MG63 (cell line): ENCODE data around the gene DCAF6. TPM values are rescaled to one million over a fixed set of nuclear protein-coding genes. Genes with fewer than 3 reads are reported as not detected.
A peak's percentile ranks its signal among the peaks of the same experiment; 100 is the strongest.

Experiments used
- DNase-seq: peaks from one replicate; pipeline ENCODE4 v3.0.0-alpha.2; 2020
- H3K27me3 ChIP-seq: fragments of 250-450 bp; sonication (Bioruptor Pico); 2 replicates; pipeline ENCODE4 v1.5.1; 2020; ENCODE audit warnings: mild to moderate bottlenecking, moderate library complexity
- H3K36me3 ChIP-seq: fragments of 250-450 bp; sonication (Bioruptor Pico); 2 replicates; pipeline ENCODE4 v1.5.1; 2020; ENCODE audit warnings: mild to moderate bottlenecking, moderate library complexity
- H3K4me3 ChIP-seq: fragments of 250-450 bp; sonication (Bioruptor Pico); 2 replicates; pipeline ENCODE4 v1.5.1; 2020; ENCODE audit warnings: mild to moderate bottlenecking, moderate library complexity
- H3K9me3 ChIP-seq: fragments of 250-450 bp; sonication (Bioruptor Pico); 2 replicates; pipeline ENCODE4 v1.5.1; 2020; ENCODE audit warnings: mild to moderate bottlenecking, moderate library complexity
- total RNA-seq: library from RNA; depleted of rRNA; stranded (reverse); fragments of >200 nt; shearing (Covaris generic); gene quantifications from 2 replicates; pipeline ENCODE4 v1.2.3, GENCODE V29; 2014; ENCODE audit warnings: low replicate concordance

DCAF6 gene
- total RNA-seq, 1 experiment from 2014 or later, result 70.1 TPM

DNA sequence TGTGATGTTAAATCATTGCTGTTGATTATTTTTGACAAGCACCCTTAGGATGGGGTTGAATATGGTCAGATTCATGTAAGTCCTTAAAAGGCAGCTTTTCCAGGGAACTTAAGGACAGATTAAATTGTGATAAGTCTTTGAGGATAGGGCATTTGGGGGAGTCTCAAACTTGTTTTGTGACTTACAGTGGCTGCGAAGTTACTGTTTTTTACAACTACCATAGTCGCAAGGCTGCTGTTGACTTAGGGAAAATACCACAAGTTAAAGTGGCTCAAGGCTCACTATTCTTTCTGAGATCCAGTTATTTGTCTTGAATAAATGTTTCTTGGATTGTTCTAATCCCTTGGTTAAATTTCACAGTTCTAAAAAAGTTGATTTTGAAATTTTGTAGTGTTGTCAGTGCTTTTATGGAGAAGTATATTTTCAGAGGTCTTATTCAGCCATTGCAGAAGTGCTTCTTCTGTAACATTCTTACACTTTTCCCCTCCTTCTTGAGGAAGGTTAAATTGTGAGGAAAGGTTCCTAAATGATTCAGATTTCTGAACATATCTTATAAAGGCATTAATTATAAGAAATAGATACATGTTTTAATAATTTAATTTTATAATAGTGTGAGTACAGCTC, 47.4 kb downstream of the DCAF6 start:
- H3K27me3 ChIP-seq, result no peaks in the 10 kb centered on the region
- H3K36me3 ChIP-seq, result peaks cover 19% of the 10 kb centered on the region
- H3K9me3 ChIP-seq, result no peaks in the 10 kb centered on the region
- H3K4me3 ChIP-seq, result no peak overlapping the region
- DNase-seq, result no peak

DNA sequence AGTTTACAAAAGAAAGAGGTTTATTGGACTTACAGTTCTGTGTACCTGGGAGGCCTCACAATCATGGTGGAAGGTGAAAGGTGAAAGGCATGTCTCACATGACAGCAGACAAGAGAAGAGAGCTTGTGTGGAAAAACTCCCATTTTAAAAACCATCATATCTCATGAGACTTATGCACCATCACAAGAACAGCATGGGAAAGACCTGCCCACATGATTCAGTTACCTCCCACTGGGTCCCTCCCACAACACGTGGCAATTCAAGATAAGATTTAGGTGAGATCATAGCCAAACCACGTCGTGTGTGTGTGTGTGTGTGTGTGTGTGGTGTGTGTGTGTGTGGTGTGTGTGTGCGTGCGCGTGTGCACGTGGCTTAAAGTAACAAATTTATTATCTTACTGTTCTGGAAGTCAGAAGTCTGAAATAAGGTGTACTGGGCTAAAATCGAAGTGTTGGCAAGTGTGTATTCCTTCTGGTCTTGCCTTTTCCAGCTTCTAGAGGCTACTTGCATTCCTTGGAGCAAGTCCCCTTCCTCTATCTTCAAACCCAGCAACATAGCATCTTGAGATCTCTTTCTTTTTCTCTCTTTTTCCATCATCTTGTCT, 48.5 kb downstream of the DCAF6 start:
- Histone ChIP-seq H3K4me3 (no peak overlapping the region), H3K27me3 (no peaks in the 10 kb centered on the region), H3K9me3 (no peaks in the 10 kb centered on the region), H3K36me3 (peaks cover 10% of the 10 kb centered on the region)
- DNase-seq, result no peak

DNA sequence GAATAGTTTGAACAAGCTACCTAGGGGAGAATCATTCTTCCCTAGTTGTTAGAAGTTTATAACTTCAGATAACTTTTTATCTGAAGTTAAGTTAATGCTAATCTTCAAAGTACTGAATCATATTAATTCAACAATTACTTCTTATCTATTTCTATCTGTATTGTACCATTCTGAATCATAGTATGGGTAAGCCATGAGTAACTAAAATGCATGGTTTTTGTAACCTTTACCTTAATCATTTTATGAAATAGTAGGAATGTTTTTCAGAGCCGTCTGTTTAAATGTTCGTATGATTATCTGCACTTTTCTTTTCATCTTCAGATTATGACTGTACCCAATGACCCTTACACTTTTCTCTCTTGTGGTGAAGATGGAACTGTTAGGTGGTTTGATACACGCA, 50.7 kb downstream of the DCAF6 start:
- H3K27me3 ChIP-seq, result no peaks in the 10 kb centered on the region
- DNase-seq, result no peak
- peaks cover 9% of the 10 kb centered on the region for H3K36me3 ChIP-seq

GRCh38 chr1:167991546-167991945, 55.1 kb downstream of the DCAF6 start:
- no peak overlapping the region for H3K4me3 ChIP-seq
- peak; percentile 85 for DNase-seq
- H3K9me3 ChIP-seq, result no peaks in the 10 kb centered on the region
- peaks cover 27% of the 10 kb centered on the region for H3K36me3 ChIP-seq
- no peaks in the 10 kb centered on the region for H3K27me3 ChIP-seq

More for the DNA sequence above, 50.7 kb downstream of the DCAF6 start:
- no peaks in the 10 kb centered on the region for H3K9me3 ChIP-seq
- no peak overlapping the region for H3K4me3 ChIP-seq

DNA sequence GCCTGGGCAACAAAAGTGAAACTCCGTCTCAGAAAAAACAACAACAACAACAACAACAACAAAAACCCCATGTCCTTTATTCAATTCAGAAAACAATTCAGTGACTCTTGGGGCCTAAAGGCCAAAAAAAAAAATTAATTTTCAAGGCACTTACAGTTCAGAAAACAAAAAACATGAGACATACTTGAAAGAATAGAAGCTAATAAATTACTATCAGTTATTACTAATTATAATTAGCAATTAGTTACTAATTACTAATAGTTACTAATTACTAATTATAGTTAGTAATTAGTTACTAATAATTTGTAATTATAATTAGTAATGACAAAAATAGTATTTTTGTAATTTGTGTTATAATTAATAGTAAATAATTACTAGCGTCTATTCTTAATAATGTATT, 57.2 kb downstream of the DCAF6 start:
- peaks cover 38% of the 10 kb centered on the region for H3K36me3 ChIP-seq
- no peak overlapping the region for H3K4me3 ChIP-seq
- no peak for DNase-seq
- H3K27me3 ChIP-seq, result no peaks in the 10 kb centered on the region
- H3K9me3 ChIP-seq, result no peaks in the 10 kb centered on the region

DNA sequence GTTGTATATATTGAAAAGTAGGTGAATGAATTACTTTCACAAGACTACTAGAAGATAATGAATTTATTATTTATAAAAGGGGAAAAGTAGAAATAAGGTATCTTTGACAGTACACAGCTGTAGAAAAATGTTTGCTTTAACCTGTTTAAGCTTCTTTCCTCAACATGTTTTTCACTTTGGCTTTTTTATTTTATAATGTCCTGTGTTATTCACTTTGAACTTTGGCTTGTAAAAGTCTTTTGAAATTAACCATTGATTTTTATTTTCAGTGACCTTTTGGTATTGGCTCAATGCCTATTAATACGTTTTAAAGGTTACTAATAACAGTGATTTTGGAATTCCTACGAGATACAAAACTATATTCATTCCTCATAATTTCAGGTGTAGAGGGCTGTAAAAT, 58.1 kb downstream of the DCAF6 start:
- H3K4me3 ChIP-seq, result no peak overlapping the region

DNA sequence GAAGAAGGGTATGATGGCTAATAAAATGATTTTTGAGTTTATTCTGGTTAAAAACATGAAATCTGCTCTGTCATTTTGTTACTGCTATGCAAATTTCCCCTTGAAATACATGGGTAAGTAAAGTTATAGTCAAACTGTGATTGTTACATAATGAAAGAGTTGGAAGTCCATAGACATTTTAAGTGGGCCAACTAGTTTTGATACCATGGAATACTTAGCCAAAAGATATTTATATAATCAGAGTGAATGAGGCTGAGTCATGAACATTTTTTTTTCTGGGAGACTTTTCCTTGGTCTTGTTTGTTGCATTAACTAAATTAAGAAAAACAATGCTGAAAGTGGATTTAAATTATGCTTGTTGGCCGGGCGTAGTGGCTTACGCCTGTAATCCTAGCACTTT, 58.6 kb downstream of the DCAF6 start:
- no peaks in the 10 kb centered on the region for H3K27me3 ChIP-seq
- H3K4me3 ChIP-seq, result no peak overlapping the region
- no peaks in the 10 kb centered on the region for H3K9me3 ChIP-seq
- H3K36me3 ChIP-seq, result peaks cover 44% of the 10 kb centered on the region
- no peak for DNase-seq

More for the DNA sequence above, 58.1 kb downstream of the DCAF6 start:
- Histone ChIP-seq H3K36me3 (peaks cover 40% of the 10 kb centered on the region), H3K9me3 (no peaks in the 10 kb centered on the region), H3K27me3 (no peaks in the 10 kb centered on the region)
- DNase-seq, result no peak

GRCh38 chr1:167996266-167996665, 59.8 kb downstream of the DCAF6 start:
- no peaks in the 10 kb centered on the region for H3K27me3 ChIP-seq
- H3K4me3 ChIP-seq, result no peak overlapping the region
- DNase-seq, result no peak
- no peaks in the 10 kb centered on the region for H3K9me3 ChIP-seq
- peaks cover 44% of the 10 kb centered on the region for H3K36me3 ChIP-seq

- peaks cover 43% of the 10 kb centered on the region for H3K36me3 ChIP-seq
- no peak overlapping the region for H3K4me3 ChIP-seq
- DNase-seq, result no peak
- H3K27me3 ChIP-seq, result no peaks in the 10 kb centered on the region
- no peaks in the 10 kb centered on the region for H3K9me3 ChIP-seq
Observed at GRCh38 chr1:167997037-167997575, 60.6 kb downstream of the DCAF6 start.

- Histone ChIP-seq H3K9me3 (no peaks in the 10 kb centered on the region), H3K4me3 (no peak overlapping the region), H3K27me3 (no peaks in the 10 kb centered on the region), H3K36me3 (peaks cover 44% of the 10 kb centered on the region)
- DNase-seq, result no peak
Observed at GRCh38 chr1:167999877-168000276, 63.4 kb downstream of the DCAF6 start.

- Histone ChIP-seq H3K4me3 (no peak overlapping the region), H3K36me3 (peaks cover 45% of the 10 kb centered on the region), H3K9me3 (no peaks in the 10 kb centered on the region), H3K27me3 (no peaks in the 10 kb centered on the region)
- DNase-seq, result no peak
Observed at GRCh38 chr1:168000656-168001055, 64.2 kb downstream of the DCAF6 start.

- no peaks in the 10 kb centered on the region for H3K27me3 ChIP-seq
- peaks cover 45% of the 10 kb centered on the region for H3K36me3 ChIP-seq
Observed at GRCh38 chr1:168001213-168001612, 64.7 kb downstream of the DCAF6 start.

DNA sequence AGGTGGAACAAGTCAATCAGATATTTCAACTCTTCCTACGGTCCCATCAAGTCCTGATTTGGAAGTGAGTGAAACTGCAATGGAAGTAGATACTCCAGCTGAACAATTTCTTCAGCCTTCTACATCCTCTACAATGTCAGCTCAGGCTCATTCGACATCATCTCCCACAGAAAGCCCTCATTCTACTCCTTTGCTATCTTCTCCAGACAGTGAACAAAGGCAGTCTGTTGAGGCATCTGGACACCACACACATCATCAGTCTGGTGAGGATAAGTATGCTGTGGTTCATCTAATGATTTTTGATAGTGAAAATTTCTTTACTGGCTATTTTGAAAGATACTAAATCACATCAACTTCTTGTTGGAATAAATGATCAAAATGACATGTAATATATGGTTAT, 68.0 kb downstream of the DCAF6 start:
- no peak for DNase-seq
- no peaks in the 10 kb centered on the region for H3K27me3 ChIP-seq
- peaks cover 42% of the 10 kb centered on the region for H3K36me3 ChIP-seq
- no peaks in the 10 kb centered on the region for H3K9me3 ChIP-seq
- H3K4me3 ChIP-seq, result no peak overlapping the region

More at GRCh38 chr1:168001213-168001612, 64.7 kb downstream of the DCAF6 start:
- no peak for DNase-seq
- no peak overlapping the region for H3K4me3 ChIP-seq
- no peaks in the 10 kb centered on the region for H3K9me3 ChIP-seq

GRCh38 chr1:168005529-168005928, 69.0 kb downstream of the DCAF6 start:
- no peaks in the 10 kb centered on the region for H3K9me3 ChIP-seq
- peaks cover 43% of the 10 kb centered on the region for H3K36me3 ChIP-seq
- H3K4me3 ChIP-seq, result no peak overlapping the region
- H3K27me3 ChIP-seq, result no peaks in the 10 kb centered on the region
- DNase-seq, result no peak

DNA sequence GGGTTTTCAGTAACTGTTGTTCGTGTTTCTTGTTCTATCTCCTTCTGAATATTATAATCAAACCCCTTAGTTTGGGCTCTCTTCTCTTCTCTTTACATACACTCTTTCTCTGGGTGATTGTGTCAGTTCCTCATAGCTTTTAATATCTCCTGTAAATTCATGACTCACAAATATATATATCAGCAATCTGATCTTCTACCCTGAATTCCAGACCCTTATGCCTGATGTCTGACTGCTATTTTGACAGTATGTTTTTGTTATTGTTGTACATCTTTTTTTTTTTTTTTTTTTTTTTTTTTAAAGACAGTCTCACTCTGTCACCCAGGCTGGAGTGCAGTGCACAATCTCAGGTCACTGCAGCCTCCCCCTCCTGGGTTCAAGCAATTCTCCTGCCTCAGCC, 71.2 kb downstream of the DCAF6 start:
- no peak for DNase-seq
- Histone ChIP-seq H3K9me3 (no peaks in the 10 kb centered on the region), H3K4me3 (no peak overlapping the region), H3K27me3 (no peaks in the 10 kb centered on the region), H3K36me3 (peaks cover 38% of the 10 kb centered on the region)

DNA sequence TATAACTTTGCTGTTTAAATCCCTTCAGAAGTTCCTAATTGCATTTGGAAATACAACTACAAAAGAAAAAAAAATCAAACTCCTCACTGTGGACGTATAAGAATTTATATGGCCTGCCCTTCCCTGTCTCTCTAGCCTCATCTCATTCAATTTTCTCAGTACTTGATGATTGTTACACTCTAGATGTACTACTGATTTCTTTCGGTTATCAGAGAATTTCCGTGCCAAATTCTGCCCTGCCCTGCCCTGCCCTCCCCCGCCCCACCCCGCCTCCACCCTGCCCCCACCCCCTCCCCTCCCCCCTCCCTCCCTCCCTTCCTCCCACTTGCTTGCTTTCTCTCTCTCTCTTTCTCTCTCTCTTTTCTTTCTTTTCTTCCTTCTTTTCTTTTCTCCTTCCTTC, 72.1 kb downstream of the DCAF6 start:
- peaks cover 34% of the 10 kb centered on the region for H3K36me3 ChIP-seq
- DNase-seq, result no peak
- no peak overlapping the region for H3K4me3 ChIP-seq
- no peaks in the 10 kb centered on the region for H3K27me3 ChIP-seq
- no peaks in the 10 kb centered on the region for H3K9me3 ChIP-seq

DNA sequence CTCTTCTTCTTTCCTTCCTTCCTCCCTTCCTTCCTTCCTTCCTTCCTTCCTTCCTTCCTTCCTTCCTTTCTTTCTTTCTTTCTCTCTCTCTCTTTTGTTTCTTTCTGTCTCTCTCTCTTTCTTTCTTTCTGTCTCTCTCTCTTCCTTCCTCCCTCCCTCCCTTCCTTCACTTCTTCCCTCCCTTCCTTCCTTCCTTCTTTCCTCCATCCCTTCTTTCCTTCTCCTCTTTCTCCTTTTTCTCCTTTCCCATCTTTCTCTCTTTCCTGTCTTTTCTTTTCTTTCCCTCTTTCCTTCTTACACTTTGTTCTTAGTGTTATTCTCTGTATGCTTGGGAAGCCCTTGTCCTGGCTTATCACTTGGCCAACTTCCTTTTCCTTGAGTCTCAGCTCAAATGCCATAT, 72.8 kb downstream of the DCAF6 start:
- Histone ChIP-seq H3K36me3 (peaks cover 27% of the 10 kb centered on the region), H3K27me3 (no peaks in the 10 kb centered on the region), H3K9me3 (no peaks in the 10 kb centered on the region), H3K4me3 (no peak overlapping the region)
- DNase-seq, result no peak

- peaks cover 34% of the 10 kb centered on the region for H3K36me3 ChIP-seq
- H3K4me3 ChIP-seq, result no peak overlapping the region
- no peaks in the 10 kb centered on the region for H3K9me3 ChIP-seq
- no peak for DNase-seq
- no peaks in the 10 kb centered on the region for H3K27me3 ChIP-seq
Observed at GRCh38 chr1:168019407-168019806, 82.9 kb downstream of the DCAF6 start.
